GM18520 (cell line): ENCODE results near the gene KRT84.

Experiments
- ATAC-seq: cut with Tn5 transposase; IDR thresholded peaks from one replicate; pipeline ENCODE4 v1.9.1; 2021; ENCODE audit not compliant: unreplicated experiment

Gene KRT84, protein sequence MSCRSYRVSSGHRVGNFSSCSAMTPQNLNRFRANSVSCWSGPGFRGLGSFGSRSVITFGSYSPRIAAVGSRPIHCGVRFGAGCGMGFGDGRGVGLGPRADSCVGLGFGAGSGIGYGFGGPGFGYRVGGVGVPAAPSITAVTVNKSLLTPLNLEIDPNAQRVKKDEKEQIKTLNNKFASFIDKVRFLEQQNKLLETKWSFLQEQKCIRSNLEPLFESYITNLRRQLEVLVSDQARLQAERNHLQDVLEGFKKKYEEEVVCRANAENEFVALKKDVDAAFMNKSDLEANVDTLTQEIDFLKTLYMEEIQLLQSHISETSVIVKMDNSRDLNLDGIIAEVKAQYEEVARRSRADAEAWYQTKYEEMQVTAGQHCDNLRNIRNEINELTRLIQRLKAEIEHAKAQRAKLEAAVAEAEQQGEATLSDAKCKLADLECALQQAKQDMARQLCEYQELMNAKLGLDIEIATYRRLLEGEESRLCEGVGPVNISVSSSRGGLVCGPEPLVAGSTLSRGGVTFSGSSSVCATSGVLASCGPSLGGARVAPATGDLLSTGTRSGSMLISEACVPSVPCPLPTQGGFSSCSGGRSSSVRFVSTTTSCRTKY

GRCh38 chr12:52385226-52385702, at the start of gene KRT84:
KRT84 (minus strand) TSS chr12:52385652; CDS start chr12:52385585, 67 bp downstream.
- ATAC-seq = no peak

GRCh38 chr12:52434760-52435530, 49.5 kb upstream of the KRT84 start:
- ATAC-seq = no peak

GRCh38 chr12:52434081-52434733, 48.8 kb upstream of the KRT84 start, which contains the start of gene KRT75:
KRT75 (minus strand) TSS chr12:52434371; CDS start chr12:52434304, 67 bp downstream.
- ATAC-seq = no peak

- no peak for ATAC-seq
Measured at GRCh38 chr12:52433501-52434080, 48.1 kb upstream of the KRT84 start.

DNA sequence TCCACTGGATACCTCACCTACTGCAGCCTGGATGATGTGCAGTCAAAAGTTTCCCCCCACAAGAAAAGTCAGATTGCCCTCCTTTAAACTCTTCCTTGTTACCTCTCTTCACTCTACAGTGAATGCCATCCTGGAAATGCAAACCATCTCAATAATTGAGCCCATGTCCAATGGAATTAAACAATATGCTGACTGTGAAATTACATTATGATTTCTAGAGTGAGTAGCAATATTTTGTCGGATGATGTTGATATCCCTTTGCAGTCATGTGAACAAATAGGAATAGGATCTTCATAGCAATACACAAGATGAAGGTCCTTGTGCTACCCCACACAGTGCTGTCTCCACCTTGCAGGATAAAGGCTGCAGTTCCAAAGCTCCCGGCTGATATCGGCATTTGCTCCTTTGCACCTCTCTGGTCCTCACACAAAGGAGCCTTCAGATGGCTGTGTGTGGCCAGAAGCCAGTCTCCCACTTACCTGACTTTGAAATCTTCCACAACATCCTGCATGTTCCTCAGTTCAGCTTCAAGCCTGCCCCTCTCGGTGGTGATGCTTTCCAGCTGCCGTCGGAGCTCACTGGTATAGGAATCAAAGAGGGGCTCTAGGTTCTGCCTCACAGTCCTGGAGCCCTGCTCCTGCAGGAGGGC, 47.2 kb upstream of the KRT84 start:
- no peak for ATAC-seq

- ATAC-seq = no peak
Measured at GRCh38 chr12:52428121-52428520, 42.7 kb upstream of the KRT84 start.

GRCh38 chr12:52427083-52427482, 41.6 kb upstream of the KRT84 start:
- no peak for ATAC-seq

DNA sequence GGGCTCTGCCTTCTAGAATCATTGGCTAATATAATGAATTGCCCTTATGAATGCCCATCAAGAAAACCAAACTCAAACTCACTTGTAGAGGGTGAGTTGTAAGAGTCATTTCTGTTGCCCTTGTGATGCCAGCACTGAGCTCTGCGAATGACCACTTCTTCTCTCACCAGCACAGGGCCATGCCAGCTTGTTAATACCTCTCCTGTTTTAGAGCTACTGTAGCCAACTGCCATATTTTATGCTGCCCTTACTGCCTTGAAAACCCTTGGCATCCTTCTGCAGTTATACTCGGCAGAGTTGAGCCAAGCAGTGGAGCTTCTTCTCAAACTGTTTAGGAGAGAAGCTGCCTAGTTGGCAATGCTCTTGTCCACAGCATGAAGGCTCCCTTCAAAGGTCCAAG, 40.6 kb upstream of the KRT84 start:
- no peak for ATAC-seq

DNA sequence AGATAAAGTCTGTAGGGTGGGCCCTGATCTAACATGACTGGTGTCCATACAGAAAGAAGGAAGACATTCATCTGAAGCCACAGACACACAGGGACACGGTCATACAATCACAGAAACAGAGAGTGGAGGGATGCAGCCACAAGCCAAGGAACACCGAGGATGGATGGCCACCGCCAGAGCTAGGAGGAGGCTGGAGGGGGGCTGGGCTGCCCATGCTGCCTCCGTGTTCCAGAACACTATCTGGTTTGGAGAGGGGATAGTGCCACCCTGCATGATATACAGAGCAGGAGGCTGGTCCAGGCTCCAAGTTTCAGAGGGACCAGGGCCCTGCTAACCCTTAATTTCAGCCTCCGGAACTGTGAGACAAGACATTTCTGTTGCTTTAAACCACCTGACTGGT, 40.0 kb upstream of the KRT84 start:
- ATAC-seq = no peak

DNA sequence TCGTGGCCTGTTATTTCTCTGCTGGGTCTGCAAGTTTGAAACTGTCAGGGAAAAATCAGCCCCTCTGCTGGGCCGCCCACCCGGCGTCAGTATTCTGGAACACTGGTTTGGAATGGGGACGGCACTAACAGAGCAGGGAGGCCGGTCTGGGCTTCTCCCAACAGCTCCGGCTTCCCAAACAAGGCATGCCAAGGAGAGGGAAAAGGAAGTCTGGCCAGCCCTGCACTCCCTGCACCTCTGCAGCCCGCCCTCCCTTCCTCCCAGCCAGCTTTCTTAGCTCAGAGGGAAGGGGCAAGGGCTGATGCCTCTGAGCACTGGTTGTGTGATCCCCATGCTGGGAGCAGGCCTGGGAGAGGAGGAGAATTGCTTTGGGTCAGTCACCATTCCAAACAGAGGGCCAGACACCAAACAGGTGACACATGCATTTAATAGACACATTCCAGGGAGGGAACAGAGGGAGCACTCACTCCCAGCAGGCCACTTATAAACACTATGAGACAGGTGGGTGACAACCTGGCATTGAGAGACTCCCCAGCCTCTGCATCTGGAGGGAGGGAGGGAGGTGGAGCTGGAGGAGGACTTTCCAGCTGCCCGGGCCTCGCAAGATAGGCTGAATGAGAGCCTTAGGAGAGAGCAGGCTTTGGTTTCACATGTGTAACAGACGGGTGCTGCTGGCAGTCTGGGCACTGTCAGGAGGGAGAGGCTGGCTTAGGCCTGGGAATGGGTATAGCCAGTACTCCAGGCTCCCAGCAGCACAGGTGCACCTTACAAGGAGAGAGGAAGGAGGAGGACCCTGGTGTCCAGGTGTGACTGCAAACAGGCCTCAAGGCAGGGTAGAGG, 38.4 kb upstream of the KRT84 start:
- no peak for ATAC-seq

DNA sequence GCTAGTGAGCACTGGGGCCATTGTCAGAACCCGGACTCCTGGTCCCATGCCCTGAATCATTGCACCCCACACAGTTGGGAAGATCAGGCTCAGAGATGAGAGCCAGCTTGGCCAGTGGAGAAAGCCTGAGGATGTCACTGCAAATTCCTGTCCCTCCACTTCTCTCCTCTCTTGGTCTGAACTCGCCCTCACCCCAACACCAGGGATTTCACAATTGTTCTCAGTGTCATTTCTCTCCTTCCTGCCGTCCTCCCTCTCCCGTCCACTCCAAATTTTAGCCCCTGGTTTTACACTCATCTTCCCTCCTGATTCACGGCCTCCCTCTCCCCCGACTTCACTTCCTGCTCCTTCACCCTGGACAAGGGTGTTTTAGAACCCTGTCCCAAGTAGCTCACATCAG, 37.6 kb upstream of the KRT84 start:
- ATAC-seq = no peak

DNA sequence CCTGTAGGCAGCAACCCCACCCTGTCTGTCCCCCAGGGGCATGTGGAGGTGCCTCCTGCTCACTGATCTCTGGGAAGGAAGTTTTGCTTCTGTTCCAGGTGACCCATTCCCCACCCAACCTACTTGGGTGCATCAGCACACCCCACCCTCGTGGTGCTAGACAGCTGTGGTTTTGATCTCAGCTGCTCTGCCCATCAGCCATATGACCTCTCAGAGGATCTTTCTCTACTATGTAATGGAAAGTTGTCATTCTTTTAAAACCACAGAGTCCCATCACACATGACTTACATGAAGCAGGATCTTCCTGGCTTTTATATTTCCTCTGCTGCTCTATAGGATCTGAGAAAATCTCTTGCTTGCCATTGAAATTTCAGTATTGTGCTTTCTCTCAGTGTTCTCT, 34.2 kb upstream of the KRT84 start:
- ATAC-seq = no peak

GRCh38 chr12:52418576-52419110, 33.2 kb upstream of the KRT84 start:
- no peak for ATAC-seq

GRCh38 chr12:52417740-52418139, 32.3 kb upstream of the KRT84 start:
- ATAC-seq = no peak

- no peak for ATAC-seq
Measured at GRCh38 chr12:52416795-52417194, 31.3 kb upstream of the KRT84 start.

DNA sequence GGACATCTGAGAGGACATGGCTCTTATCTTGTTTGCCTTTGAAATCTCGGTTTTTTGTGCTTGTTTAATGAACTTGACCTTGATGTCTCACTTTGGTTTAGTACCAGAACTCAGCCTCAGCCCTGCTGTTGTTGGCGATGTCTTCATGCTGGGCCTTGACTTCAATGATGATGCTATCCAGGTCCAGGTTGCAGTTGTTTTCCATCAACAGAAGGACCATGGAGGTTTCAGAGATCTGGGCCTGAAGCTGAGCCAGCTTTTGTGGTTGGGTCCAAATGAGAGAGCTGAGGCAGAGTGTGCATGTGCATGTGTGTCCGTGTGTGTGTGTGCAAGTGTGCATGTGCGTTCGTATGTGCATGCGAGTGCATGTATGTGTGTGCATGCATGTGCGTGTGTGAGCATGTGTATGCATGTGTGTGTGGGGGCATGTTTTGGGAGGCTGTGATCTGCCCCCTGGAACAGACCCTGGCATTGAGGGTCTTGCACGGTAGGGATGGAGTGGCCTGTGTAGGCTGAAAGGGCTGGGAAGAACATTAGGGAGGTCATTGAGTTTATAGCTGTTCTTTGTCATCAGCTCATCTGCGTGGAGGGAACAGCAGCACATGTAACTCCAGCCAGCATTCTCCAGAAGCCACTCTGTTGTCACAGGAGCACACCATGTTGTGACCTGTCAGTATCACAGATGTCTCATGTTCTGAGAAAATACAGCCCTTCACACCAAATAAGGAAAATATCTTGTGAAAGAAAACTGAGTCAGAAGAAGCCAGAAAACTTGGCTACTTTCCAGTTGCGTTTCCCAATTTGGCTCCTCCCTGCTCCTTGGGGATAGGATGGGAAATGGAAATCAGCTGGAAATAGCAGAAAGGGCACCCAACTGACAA, 30.7 kb upstream of the KRT84 start:
- no peak for ATAC-seq

GRCh38 chr12:52414936-52415335, 29.5 kb upstream of the KRT84 start:
- no peak for ATAC-seq

DNA sequence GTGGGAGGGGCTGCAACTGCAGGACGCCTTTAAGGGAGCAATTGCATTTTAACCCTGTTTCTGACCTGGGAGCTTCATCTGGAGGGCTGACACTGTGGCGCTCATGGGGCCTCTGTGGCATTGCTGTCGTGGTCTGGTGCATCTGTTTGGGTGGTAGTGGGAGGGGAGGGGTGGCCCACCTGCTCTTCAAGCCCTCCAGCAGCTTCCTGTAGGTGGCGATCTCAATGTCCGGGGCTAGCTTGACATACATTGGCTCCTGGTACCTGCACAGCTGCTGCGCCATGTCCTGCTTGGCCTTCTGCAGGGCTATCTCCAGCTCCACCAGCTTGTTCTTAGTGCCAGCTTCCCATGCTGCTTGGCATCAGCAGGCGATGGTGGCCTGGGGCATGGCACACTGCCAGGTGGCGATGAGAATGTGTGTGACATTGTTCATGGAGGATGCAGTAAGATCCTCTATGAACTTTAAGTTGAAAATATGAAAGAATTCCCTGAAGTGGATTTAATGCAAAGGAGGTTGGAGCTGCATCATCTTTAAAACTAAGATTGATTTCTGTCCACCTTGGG, 28.4 kb upstream of the KRT84 start:
- ATAC-seq = no peak
